Measurements from ENCODE around the gene PPP2R2C.

PPP2R2C gene

GRCh38 chr4:6384541-6384940 lies 87.9 kb downstream of the PPP2R2C start:
- H2AFZ ChIP-seq (ENCODE audit: low read depth), result no peak overlapping the region
- no peaks in the 10 kb centered on the region for H3K4me1 ChIP-seq (ENCODE audit: low read depth, poor library complexity, severe bottlenecking)
- no peak overlapping the region for H3K4me3 ChIP-seq (IDR thresholded peaks at IDR 0.05; ENCODE audit: insufficient read depth, low read depth, low read length)
- TF ChIP-seq, protein P1, sequence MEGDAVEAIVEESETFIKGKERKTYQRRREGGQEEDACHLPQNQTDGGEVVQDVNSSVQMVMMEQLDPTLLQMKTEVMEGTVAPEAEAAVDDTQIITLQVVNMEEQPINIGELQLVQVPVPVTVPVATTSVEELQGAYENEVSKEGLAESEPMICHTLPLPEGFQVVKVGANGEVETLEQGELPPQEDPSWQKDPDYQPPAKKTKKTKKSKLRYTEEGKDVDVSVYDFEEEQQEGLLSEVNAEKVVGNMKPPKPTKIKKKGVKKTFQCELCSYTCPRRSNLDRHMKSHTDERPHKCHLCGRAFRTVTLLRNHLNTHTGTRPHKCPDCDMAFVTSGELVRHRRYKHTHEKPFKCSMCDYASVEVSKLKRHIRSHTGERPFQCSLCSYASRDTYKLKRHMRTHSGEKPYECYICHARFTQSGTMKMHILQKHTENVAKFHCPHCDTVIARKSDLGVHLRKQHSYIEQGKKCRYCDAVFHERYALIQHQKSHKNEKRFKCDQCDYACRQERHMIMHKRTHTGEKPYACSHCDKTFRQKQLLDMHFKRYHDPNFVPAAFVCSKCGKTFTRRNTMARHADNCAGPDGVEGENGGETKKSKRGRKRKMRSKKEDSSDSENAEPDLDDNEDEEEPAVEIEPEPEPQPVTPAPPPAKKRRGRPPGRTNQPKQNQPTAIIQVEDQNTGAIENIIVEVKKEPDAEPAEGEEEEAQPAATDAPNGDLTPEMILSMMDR (conservative IDR thresholded peaks at IDR 0.05; ENCODE audit: low read depth, low read length), result no peak
- no peaks in the 10 kb centered on the region for H3K79me2 ChIP-seq (ENCODE audit: insufficient read depth, low read depth)
- no peak overlapping the region for H3K9ac ChIP-seq
- H3K27ac ChIP-seq, result no peak overlapping the region
- no peaks in the 10 kb centered on the region for H4K20me1 ChIP-seq (ENCODE audit: insufficient read depth)
- H3K4me2 ChIP-seq, result no peak overlapping the region
- no peaks in the 10 kb centered on the region for H3K36me3 ChIP-seq (ENCODE audit: insufficient read depth)
- H3K27me3 ChIP-seq (ENCODE audit: insufficient read depth, low read depth), result peaks cover 24% of the 10 kb centered on the region

DNA sequence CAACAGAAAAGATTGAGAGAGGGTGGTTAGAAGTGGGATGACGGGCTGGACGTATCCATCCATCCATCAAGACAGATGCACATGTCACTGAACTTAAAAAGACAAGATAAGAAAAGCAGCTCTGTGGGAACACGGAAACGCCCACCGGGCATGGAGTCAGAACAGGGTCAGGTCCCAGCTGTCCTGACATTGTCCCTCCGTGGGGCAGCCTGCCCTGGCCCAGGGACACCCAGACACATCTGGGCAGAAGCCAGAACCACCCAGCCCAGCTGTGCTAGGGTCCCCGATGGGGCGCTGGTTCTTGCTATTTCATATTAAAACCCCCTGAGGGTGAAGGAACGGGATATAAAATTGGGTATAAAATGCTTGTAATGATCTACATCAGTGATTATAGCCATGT lies 88.5 kb downstream of the PPP2R2C start:
- Histone ChIP-seq H3K36me3 (ENCODE audit: insufficient read depth) (no peaks in the 10 kb centered on the region), H3K27ac (no peak overlapping the region), H3K27me3 (ENCODE audit: insufficient read depth, low read depth) (peaks cover 28% of the 10 kb centered on the region), H3K79me2 (ENCODE audit: insufficient read depth, low read depth) (no peaks in the 10 kb centered on the region), H3K9ac (no peak overlapping the region), H3K4me1 (ENCODE audit: low read depth, poor library complexity, severe bottlenecking) (no peaks in the 10 kb centered on the region), H4K20me1 (ENCODE audit: insufficient read depth) (no peaks in the 10 kb centered on the region), H2AFZ (ENCODE audit: low read depth) (no peak overlapping the region), H3K4me2 (no peak overlapping the region), H3K4me3 (IDR thresholded peaks at IDR 0.05; ENCODE audit: insufficient read depth, low read depth, low read length) (no peak overlapping the region)
- TF ChIP-seq, protein P1 (conservative IDR thresholded peaks at IDR 0.05; ENCODE audit: low read depth, low read length), result no peak

GRCh38 chr4:6383009-6383404 lies 89.4 kb downstream of the PPP2R2C start:
- no peak overlapping the region for H3K4me3 ChIP-seq (IDR thresholded peaks at IDR 0.05; ENCODE audit: insufficient read depth, low read depth, low read length)
- H3K79me2 ChIP-seq (ENCODE audit: insufficient read depth, low read depth), result no peaks in the 10 kb centered on the region
- H3K4me1 ChIP-seq (ENCODE audit: low read depth, poor library complexity, severe bottlenecking), result no peaks in the 10 kb centered on the region
- no peak overlapping the region for H2AFZ ChIP-seq (ENCODE audit: low read depth)
- no peaks in the 10 kb centered on the region for H3K36me3 ChIP-seq (ENCODE audit: insufficient read depth)
- no peak overlapping the region for H3K9ac ChIP-seq
- no peak overlapping the region for H3K27ac ChIP-seq
- no peaks in the 10 kb centered on the region for H4K20me1 ChIP-seq (ENCODE audit: insufficient read depth)
- TF ChIP-seq, protein P1 (conservative IDR thresholded peaks at IDR 0.05; ENCODE audit: low read depth, low read length), result no peak
- H3K4me2 ChIP-seq, result no peak overlapping the region
- peaks cover 28% of the 10 kb centered on the region for H3K27me3 ChIP-seq (ENCODE audit: insufficient read depth, low read depth)

DNA sequence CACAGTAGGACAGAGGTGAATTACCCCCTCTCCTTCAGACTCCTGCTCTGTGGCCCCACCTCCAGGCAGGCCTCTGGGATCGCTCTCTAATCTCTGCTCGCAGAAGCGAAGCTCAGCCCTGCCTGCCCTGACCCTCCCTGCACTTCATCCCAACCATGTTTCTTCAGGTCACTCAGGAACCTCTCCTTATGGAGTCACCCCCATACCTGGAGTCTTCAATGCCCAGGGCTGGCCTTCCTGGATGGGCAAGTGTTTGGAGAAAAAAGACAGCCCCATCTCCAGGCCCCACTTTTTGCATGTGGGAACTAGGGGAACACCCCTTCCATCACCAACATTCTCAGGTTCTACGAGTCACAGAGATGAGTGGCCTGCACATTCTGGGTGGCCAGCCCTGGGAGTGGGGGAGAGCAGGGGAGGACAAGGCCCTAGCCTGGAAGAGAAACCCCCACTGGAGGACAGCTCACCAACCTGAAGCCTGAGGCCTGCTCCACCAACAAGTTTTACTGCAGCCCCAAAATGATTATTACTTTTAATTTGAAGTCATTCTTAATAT lies 90.8 kb downstream of the PPP2R2C start:
- Histone ChIP-seq H3K4me1 (ENCODE audit: low read depth, poor library complexity, severe bottlenecking) (no peaks in the 10 kb centered on the region), H3K9ac (no peak overlapping the region), H3K36me3 (ENCODE audit: insufficient read depth) (no peaks in the 10 kb centered on the region), H3K79me2 (ENCODE audit: insufficient read depth, low read depth) (no peaks in the 10 kb centered on the region), H4K20me1 (ENCODE audit: insufficient read depth) (no peaks in the 10 kb centered on the region), H2AFZ (ENCODE audit: low read depth) (no peak overlapping the region), H3K4me2 (no peak overlapping the region), H3K27me3 (ENCODE audit: insufficient read depth, low read depth) (peaks cover 25% of the 10 kb centered on the region), H3K27ac (no peak overlapping the region), H3K4me3 (IDR thresholded peaks at IDR 0.05; ENCODE audit: insufficient read depth, low read depth, low read length) (no peak overlapping the region)
- TF ChIP-seq, protein P1 (conservative IDR thresholded peaks at IDR 0.05; ENCODE audit: low read depth, low read length), result no peak
